CD4-positive, alpha-beta T cell (primary cell): Measurements from ENCODE around the gene ASH1L. TPM values are rescaled to one million over a fixed set of nuclear protein-coding genes. Genes with fewer than 3 reads are reported as not detected.
"Not testable (repeated sequence)": the region's sequence is repeated elsewhere in the genome, so short reads cannot be mapped to it uniquely, and the experiment has no call there.

Experiments used
- ATAC-seq: fragments of 200-7000 bp; cut with Tn5 transposase; one replicate; pipeline ENCODE4 v1.10.0; 2022; ENCODE audit warnings: mild to moderate bottlenecking; ENCODE audit not compliant: poor library complexity
- CTCF ChIA-PET: fragments of 350-600 bp; sonication (Branson Sonifier 250); formaldehyde crosslinking; loops from one replicate; lab custom pipeline; 2021; ENCODE audit warnings: antibody characterized with exemption, inconsistent platforms; lab: Charles Lee
- POLR2A ChIA-PET: fragments of 350-600 bp; sonication (Branson Sonifier 250); formaldehyde crosslinking; loops from one replicate; lab custom pipeline; 2021; ENCODE audit warnings: antibody characterized with exemption, inconsistent platforms; lab: Charles Lee
- DNase-seq, 14 experiments: peaks; one replicate each; pipeline ENCODE4 v3.0.0-alpha.2; 2013 to 2020; ENCODE audit warnings: mixed read lengths in 2 of 14
- H3K27ac ChIP-seq, 2 donors: one replicate each; pipeline versions ENCODE4 v1.5.1 to v1.7.0; 2013; ENCODE audit warnings: low read length in 2 of 2, low read depth in 1 of 2, mild to moderate bottlenecking in 1 of 2
- H3K27me3 ChIP-seq, 2 experiments: 1 replicate in 1 of 2; 2 replicates in 1 of 2; pipeline versions ENCODE4 v1.6.1 to v1.7.0; 2013; ENCODE audit warnings: low read length in 2 of 2, control low read depth in 1 of 2, mild to moderate bottlenecking in 1 of 2, moderate library complexity in 1 of 2; ENCODE audit not compliant: insufficient read depth in 2 of 2, control insufficient read depth in 1 of 2
- H3K36me3 ChIP-seq: one replicate; pipeline ENCODE4 v1.6.1; 2013; ENCODE audit warnings: low read length, control low read depth; ENCODE audit not compliant: insufficient read depth
- H3K4me1 ChIP-seq: one replicate; pipeline ENCODE4 v1.6.1; 2013; ENCODE audit warnings: low read length, control low read depth; ENCODE audit not compliant: insufficient read depth
- H3K4me3 ChIP-seq: one replicate; pipeline ENCODE4 v1.5.1; 2013; ENCODE audit warnings: mild to moderate bottlenecking, low read length, moderate library complexity
- H3K9me3 ChIP-seq, 2 experiments: 1 replicate in 1 of 2; 2 replicates in 1 of 2; pipeline versions ENCODE4 v1.6.1 to v1.7.0; 2013; ENCODE audit warnings: low read length in 2 of 2, mild to moderate bottlenecking in 2 of 2, control low read depth in 1 of 2, moderate library complexity in 1 of 2; ENCODE audit not compliant: control insufficient read depth in 1 of 2, insufficient read depth in 1 of 2
- H3K27ac Mint-ChIP-seq: one replicate; pipeline ENCODE4 v1.8.0; 2020; ENCODE audit warnings: mixed read lengths
- H3K27me3 Mint-ChIP-seq: one replicate; pipeline ENCODE4 v1.8.0; 2021; ENCODE audit warnings: mixed read lengths
- H3K36me3 Mint-ChIP-seq: one replicate; pipeline ENCODE4 v1.8.0; 2021; ENCODE audit warnings: low read depth, mixed read lengths
- H3K4me1 Mint-ChIP-seq: one replicate; pipeline ENCODE4 v1.8.0; 2021; ENCODE audit warnings: low read depth, mixed read lengths
- H3K4me3 Mint-ChIP-seq: one replicate; pipeline ENCODE4 v1.8.0; 2020; ENCODE audit warnings: mild to moderate bottlenecking, mixed read lengths
- H3K9me3 Mint-ChIP-seq: one replicate; pipeline ENCODE4 v1.8.0; 2020; ENCODE audit warnings: mixed read lengths
- CTCF ChIP-seq: fragments of 200-600 bp; IDR thresholded peaks from one replicate; pipeline ENCODE4 v1.8.0; 2022; ENCODE audit warnings: antibody characterized with exemption, mild to moderate bottlenecking
- intact Hi-C, 2 experiments: fragments of 100-400 bp; cut with DNase I in 1 of 2; cut with micrococcal nuclease in 1 of 2; formaldehyde crosslinking; loops; one replicate each; pipeline versions ENCODE4 v1.15.1 to v1.9.0; 2023 to 2025; cut with DNase I, micrococcal nuclease
- total RNA-seq, 174 experiments: library from RNA in 2 of 174; stranded (reverse) in 2 of 174; gene quantifications; one replicate each; pipeline ENCODE4 v1.2.3 and lab custom pipeline; 2021 to 2026

ASH1L gene
- total RNA-seq, 2 experiments from 2014 or later: 71.0 to 72.8 TPM

DNA sequence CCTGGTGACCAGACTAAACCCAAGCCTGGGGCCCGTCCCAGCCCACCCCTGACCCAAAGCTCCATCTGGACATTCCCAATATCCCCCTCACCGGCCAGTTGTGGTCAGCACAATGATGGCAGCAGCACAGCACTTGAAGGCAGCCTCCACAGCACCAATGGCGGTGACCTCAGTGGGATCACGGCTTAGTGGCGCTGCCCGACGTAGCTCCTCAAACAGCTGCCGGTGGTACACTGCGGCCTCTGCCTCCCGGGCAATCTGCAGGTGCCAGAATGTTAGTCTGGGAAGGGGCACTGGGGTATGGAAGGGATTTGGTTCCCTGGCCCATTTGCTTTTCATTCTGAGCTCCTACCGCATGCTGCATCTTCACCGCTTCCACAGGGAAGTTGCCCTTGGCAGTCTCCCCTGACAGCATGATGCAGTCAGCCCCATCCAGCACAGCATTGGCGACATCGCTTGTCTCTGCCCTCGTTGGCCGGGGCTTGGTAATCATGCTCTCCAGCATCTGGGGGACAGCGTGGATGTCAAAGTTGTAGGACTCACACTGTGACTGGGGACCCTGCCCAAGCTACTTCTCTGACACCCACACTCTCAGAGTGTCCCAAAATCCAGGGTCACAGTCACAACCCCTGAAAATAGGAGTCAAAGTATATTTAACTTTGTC, 269.4 kb downstream of the ASH1L start:
- intact Hi-C loops: no loop called here
- no peak overlapping the region for H3K4me3 ChIP-seq
- ChIA-PET CTCF (no interaction called here), POLR2A (no interaction called here)
- ATAC-seq (no peak), DNase-seq (no peak)
- H3K36me3 ChIP-seq: no peaks in the 10 kb centered on the region
- H3K4me1 ChIP-seq: peaks cover 13% of the 10 kb centered on the region
- H3K27me3 Mint-ChIP-seq: peaks cover 35% of the 10 kb centered on the region
- H3K27ac Mint-ChIP-seq: no peak overlapping the region
- H3K27me3 ChIP-seq: peaks cover 25 to 28% of the 10 kb centered on the region in 2 experiments
- H3K4me1 Mint-ChIP-seq: no peaks in the 10 kb centered on the region
- H3K27ac ChIP-seq: no peak overlapping the region
- no peak for TF ChIP-seq CTCF
- no peaks in the 10 kb centered on the region for H3K9me3 Mint-ChIP-seq
- peaks cover 0 to 18% of the 10 kb centered on the region in 2 experiments for H3K9me3 ChIP-seq
- H3K4me3 Mint-ChIP-seq: no peak overlapping the region
- H3K36me3 Mint-ChIP-seq: no peaks in the 10 kb centered on the region

GRCh38 chr1:155291006-155291405, 271.6 kb downstream of the ASH1L start:
- Histone ChIP-seq H3K4me1 (peaks cover 13% of the 10 kb centered on the region), H3K27me3 (peaks cover 20 to 22% of the 10 kb centered on the region in 2 experiments), H3K9me3 (peaks cover 0 to 18% of the 10 kb centered on the region in 2 experiments)
- H3K9me3 Mint-ChIP-seq, H3K4me3 Mint-ChIP-seq, intact Hi-C loops, POLR2A ChIA-PET, H3K36me3 Mint-ChIP-seq, H3K4me1 Mint-ChIP-seq, H3K36me3 ChIP-seq, H3K4me3 ChIP-seq, H3K27ac ChIP-seq, H3K27ac Mint-ChIP-seq, DNase-seq, ATAC-seq, CTCF ChIA-PET: not testable (repeated sequence)
- peaks cover 16% of the 10 kb centered on the region for H3K27me3 Mint-ChIP-seq

DNA sequence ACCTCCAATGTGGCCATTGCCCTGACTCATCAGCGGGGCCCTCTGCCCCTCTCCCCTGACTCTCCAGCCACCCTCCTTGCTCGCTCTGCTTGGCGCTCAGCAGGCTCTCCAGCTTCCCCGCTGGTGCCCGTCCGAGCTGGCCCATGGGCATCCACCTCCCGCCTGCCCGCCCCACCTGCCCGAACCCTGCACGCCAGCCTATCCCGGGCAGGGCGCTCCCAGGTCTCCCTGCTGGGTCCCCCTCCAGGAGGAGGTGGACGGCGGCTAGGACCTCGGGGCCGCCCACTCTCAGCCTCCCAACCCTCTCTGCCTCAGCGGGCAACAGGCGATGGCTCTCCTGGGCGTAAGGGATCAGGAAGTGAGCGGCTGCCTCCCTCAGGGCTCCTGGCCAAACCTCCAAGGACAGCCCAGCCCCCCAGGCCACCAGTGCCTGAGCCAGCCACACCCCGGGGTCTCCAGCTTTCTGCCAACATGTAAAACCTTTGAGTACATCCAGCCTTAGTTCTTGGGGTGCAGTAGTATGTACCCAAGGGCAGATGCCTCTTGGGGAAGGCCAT, 274.5 kb downstream of the ASH1L start:
- no peak overlapping the region for H3K27ac ChIP-seq
- Mint-ChIP-seq H3K4me3 (no peak overlapping the region), H3K27ac (no peak overlapping the region), H3K9me3 (no peaks in the 10 kb centered on the region), H3K36me3 (no peaks in the 10 kb centered on the region), H3K27me3 (no peaks in the 10 kb centered on the region), H3K4me1 (no peaks in the 10 kb centered on the region)
- no peaks in the 10 kb centered on the region for H3K4me1 ChIP-seq
- ATAC-seq (no peak), DNase-seq (no peak)
- no peak for TF ChIP-seq CTCF
- no peaks in the 10 kb centered on the region for H3K9me3 ChIP-seq
- no peak overlapping the region for H3K4me3 ChIP-seq
- ChIA-PET CTCF (no interaction called here), POLR2A (no interaction called here)
- intact Hi-C loops: no loop called here
- no peaks in the 10 kb centered on the region for H3K36me3 ChIP-seq
- peaks cover 0 to under 1% of the 10 kb centered on the region in 2 experiments for H3K27me3 ChIP-seq
